Right renal pelvis (tissue), 4 donors: Measurements from ENCODE around the gene TBC1D22B. TPM values are rescaled to one million over a fixed set of nuclear protein-coding genes. Genes with fewer than 3 reads are reported as not detected.

ENCODE experiments used
- DNase-seq, 4 donors: peaks; one replicate each; pipeline ENCODE4 v3.0.0-alpha.2; 2013; ENCODE audit warnings: low read depth in 4 of 4, low spot score in 3 of 4, missing footprints in 1 of 4
- polyA plus RNA-seq, 4 donors: library from polyadenylated mRNA; unstranded; fragments of 120-200 nt; gene quantifications; one replicate each; pipeline ENCODE4 v1.2.1, GENCODE V29; 2013; ENCODE audit not compliant: insufficient read length in 4 of 4

TBC1D22B gene
- polyA plus RNA-seq, 4 donors = 13.9 to 15.2 (median 14.3) TPM

DNA sequence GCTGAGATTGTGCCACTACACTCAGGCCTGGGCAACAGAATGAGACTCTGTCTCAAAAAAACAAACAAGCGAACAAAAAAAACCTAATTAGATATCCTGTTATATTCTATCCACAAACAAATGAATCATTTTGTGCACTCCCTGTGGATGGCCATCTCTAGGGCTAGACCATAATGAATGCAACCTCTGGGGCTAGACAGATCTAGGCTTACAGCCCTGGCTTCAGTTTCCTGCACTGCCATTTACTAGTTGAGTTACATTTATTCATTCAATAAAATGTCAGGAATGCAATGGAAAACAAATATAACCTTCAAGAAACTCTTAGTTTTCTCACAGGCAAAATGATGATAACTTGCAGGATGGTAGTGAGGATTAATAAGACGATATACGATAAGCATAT is 89.6 kb downstream of the TBC1D22B start:
- DNase-seq = no peak

- DNase-seq = no peak
These were observed 90.1 kb downstream of the TBC1D22B start for GRCh38 chr6:37347670-37348111.

- DNase-seq = no peak
These were observed 93.5 kb downstream of the TBC1D22B start for GRCh38 chr6:37351027-37351426.

DNA sequence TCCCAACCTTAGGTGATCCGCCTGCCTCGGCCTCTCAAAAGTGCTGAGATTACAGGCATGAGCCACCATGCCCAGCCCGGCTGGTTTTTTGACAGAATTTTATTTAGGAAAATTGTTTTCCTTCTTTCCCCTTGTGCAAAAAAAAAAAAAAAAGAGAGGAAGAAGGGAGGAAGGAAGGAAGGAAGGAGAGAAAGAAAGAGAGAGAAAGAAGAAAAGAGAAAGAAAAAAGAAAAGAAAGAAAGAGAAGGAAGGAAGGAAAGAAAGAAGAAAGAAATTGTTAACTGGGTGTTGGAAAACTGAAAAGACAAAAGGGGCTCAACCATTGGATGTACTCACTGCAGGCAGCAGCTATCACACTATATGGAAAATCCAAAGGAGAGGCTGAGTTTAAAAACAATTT is 94.8 kb downstream of the TBC1D22B start:
- DNase-seq = no peak

GRCh38 chr6:37353761-37354525 is 96.4 kb downstream of the TBC1D22B start, which contains the start of gene RNF8:
Gene RNF8 (plus strand): TSS chr6:37353983. CDS start chr6:37354165, 182 bp downstream.
- DNase-seq = peak; percentile 74 to 81 (median 79)

DNA sequence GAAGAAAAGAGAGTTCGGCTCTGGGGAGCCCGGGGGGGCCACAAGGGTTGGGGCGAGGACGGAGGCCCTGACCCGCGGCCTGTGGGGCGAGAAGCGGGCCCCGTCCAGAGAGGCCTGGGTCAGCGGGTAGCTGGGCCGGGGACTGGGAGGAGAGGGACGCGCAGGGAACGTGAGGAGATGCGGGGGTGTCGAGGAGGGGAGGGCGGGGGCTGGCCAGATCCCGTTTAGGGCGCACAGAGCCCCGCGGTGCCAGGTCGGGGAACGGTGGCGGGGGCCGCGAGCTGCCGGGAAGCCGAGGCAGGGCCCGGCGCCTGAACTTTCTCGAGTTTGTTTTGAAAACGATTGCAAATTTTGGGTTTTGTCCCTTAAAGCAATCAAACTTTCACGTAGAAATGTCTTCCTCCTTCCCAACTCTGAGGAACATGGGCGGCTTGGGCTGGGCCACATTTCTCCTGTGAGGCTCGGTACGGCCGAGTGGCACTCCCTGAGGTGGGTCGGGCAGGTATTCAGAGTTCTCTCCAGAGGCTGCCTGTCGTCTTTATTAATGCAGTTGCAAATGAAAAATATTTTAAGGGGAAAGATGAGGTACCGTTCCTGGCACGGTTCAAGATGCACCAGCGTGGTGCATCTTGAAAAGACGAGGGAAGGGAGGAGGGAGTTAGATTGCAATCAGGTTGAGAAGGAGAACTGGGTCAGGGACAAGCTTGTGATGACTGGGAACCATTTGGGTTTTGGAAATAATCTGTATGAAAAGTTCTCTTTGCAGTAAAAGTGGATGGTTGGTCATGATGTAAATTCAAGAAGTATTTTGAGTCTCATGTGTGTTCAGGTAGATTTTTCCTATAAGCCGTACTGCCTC is 97.2 kb downstream of the TBC1D22B start:
- DNase-seq = no peak

- no peak for DNase-seq
These were observed 99.7 kb downstream of the TBC1D22B start for GRCh38 chr6:37357288-37357687.

GRCh38 chr6:37357860-37358259 is 100.3 kb downstream of the TBC1D22B start:
- no peak for DNase-seq

DNA sequence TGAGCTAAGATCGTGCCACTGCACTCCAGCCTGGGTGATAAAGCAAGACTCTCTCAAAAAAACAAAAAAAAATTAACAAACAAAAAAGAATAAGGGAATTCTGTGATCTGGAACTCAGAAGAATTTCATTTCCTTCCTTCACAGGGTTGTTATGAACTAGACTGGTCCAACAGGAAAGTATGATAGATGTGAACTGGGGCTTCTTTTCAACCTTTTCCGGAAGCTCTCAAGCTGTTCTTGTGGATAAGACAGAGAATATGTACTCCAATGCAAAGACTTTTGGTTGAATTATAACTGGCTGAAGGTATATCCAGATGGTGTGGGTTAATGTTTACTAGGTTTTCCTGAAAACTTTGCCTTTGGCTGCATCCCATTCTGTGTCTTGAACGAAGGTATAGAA is 101.5 kb downstream of the TBC1D22B start:
- DNase-seq = no peak

DNA sequence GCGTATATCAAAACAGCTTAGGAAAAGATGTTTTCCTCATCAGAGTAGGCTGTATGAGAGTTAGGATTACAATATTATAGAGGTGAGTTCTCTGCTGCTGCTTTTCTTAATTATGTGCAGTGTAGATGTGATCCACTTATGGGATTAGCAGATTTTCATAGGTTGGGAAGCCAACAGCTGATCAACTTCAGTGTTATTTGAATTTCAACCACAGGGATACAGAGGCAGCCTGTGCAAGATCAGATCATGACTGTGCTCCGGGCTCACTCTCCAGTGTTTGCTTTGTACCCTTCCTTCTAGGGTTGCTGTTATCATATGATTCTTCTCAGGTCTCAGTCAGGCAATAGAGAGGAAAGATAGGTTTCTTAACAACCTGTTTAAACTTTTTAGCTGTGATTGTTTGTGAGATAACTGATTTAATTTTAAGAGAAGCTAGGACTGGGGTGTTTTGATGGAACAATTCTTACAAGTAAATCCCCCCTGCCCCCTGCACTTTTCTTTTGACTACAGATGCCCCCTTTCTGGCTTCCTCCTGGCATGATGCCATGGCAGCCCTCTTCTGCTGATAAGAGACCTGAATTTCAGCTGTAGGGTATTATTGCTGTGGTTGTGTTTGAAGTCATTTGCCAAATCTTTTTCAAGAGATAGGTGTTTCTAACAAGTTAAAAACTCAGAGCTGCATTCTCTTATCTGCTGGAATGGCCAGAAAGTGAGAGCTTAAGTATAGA is 104.7 kb downstream of the TBC1D22B start:
- DNase-seq = no peak

DNA sequence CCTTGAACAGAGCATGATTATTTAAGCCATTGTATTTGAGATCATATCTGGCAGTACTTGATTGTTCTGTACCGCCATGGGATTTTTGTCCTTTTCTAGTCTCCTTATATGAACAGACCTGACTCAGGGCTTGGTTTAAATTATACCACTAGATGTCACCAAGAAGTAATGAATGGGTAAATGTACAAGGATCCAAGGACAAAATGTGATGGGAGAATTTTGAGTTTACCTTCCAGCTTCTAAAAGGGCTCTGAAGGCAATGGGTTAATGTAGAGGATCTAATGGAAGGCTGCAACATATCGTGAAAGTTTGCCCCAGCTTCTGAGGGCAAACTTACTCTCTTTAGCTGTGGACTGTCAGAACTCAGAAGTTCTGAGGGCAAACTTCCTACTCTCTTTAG is 108.2 kb downstream of the TBC1D22B start:
- DNase-seq = no peak

GRCh38 chr6:37366910-37367309 is 109.3 kb downstream of the TBC1D22B start:
- DNase-seq = no peak

- no peak for DNase-seq
These were observed 111.4 kb downstream of the TBC1D22B start for GRCh38 chr6:37368961-37369320.

- DNase-seq = no peak
These were observed 112.0 kb downstream of the TBC1D22B start for GRCh38 chr6:37369321-37370201.

DNA sequence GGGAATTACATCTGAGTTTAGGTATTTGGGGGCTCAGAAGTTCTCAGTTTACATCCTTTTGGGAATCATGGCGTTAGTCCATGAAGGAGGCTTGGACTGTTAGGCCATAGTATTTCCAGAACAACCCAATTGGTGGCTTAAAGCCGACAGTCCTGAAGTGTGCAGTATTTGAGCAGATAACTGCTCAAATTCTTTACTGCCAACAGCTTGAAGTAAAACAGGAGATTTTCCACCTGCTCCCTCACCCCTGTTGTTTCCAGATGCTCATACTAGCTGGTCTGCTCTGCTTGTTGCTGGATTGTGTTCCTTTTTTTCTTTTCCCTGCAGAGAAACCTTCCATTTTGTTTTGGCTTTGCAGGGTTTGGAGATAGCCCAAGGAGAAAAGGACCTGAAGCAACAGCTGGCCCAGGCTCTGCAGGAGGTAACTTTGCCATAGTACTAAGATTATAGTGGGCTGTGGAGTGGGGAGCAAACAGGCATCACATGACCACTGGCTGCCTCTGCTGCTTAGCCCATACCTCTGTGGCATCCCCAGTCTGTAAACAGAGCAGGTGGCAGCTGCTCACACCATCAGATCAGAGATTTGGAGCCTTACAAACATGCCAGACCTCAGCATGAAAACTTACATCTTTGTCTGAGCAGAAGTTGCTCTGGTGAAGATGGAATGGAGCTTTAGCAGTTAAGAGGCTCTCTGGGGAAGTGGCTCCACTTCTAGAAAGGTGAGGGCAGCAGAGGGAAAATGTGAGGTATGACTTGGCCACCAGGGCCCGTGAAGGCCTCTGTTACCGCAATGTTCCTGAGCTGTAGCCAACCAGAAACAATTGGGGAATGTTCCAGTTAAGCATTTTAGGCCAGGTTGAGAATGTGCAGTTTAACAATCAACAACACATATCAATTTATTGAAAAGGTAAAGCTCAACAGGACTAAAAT is 113.8 kb downstream of the TBC1D22B start:
- no peak for DNase-seq

DNA sequence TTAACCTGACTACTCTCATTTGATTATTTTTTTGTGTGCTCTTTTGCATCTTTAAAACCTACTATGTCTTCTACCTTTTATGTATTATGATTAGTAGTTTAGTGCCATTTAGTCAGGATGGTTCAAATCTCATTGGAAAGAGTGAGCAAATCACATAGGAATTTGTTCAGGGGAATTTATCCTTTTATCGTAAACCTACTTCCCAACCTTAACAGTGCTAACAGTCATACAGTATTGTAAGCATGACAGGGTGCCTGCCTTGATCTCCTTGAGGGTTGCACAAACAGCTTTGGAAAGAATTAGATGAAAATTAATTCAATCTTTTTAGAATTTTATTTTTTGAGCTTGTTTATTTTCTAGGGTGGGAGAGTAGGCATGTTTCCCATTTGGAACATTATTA is 114.5 kb downstream of the TBC1D22B start:
- DNase-seq = no peak

DNA sequence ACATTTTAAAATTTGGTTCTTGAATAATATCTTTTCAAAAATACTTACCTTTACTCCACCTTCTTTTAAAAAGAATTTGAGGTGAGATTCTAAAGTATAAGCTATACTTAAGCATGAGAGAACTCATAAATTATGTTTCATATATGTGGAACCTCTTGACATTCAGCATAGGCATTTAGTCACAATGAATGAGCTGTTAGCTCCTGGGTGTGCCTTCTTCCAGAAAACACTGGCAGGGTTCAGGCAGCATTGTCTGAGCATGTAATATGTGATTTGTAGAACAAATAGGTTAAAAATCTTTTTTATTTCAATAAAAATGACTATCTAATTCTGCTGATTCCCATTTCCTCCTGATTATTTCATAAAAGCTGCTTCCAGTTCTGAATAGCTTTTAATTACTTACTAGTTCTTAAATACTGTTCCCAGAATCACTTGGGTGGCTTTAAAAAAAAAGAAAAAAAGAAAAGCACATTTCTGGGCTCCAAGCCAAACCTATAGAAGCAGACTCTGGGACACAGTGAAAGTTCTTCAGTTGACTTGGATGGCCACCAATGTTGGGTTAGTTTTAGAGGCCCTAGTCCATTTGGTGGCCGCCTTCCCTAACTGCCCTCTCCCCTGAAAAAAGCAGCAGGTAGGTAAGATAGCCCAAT is 116.4 kb downstream of the TBC1D22B start:
- no peak for DNase-seq

- DNase-seq = no peak
These were observed 117.8 kb downstream of the TBC1D22B start for GRCh38 chr6:37375376-37375775.
